Medulla oblongata (tissue), 1 donor: ENCODE results near the gene INPP5A.

Experiments
- DNase-seq: peaks from one replicate; pipeline ENCODE4 v3.0.0-alpha.2; 2015; ENCODE audit errors: extremely low spot score

INPP5A gene

GRCh38 chr10:132716691-132717490 lies 179.3 kb downstream of the INPP5A start:
- DNase-seq = no peak

GRCh38 chr10:132721725-132722124 lies 184.1 kb downstream of the INPP5A start:
- DNase-seq = no peak

GRCh38 chr10:132722394-132723329 lies 185.1 kb downstream of the INPP5A start:
- no peak for DNase-seq

- no peak for DNase-seq
These were observed 185.9 kb downstream of the INPP5A start for GRCh38 chr10:132723330-132723970.

GRCh38 chr10:132724446-132724845 lies 186.9 kb downstream of the INPP5A start:
- no peak for DNase-seq

GRCh38 chr10:132725202-132725601 lies 187.6 kb downstream of the INPP5A start:
- DNase-seq = no peak

GRCh38 chr10:132726194-132726593 lies 188.6 kb downstream of the INPP5A start:
- no peak for DNase-seq

- DNase-seq = no peak
These were observed 189.4 kb downstream of the INPP5A start for GRCh38 chr10:132726951-132727350.

- DNase-seq = no peak
These were observed 189.8 kb downstream of the INPP5A start for GRCh38 chr10:132727411-132727810.

GRCh38 chr10:132728321-132728720 lies 190.7 kb downstream of the INPP5A start:
- no peak for DNase-seq

GRCh38 chr10:132728741-132729140 lies 191.2 kb downstream of the INPP5A start:
- no peak for DNase-seq

- no peak for DNase-seq
These were observed 192.4 kb downstream of the INPP5A start for GRCh38 chr10:132729810-132730572.

- DNase-seq = no peak
These were observed 193.0 kb downstream of the INPP5A start for GRCh38 chr10:132730573-132730953.

GRCh38 chr10:132732518-132732917 lies 194.9 kb downstream of the INPP5A start:
- DNase-seq = no peak

- DNase-seq = no peak
These were observed 196.3 kb downstream of the INPP5A start for GRCh38 chr10:132733926-132734325.

- peak; percentile 58 for DNase-seq
These were observed 197.8 kb downstream of the INPP5A start for GRCh38 chr10:132735341-132735775.

- peak; percentile 86 for DNase-seq
These were observed 198.4 kb downstream of the INPP5A start for GRCh38 chr10:132735923-132736391.

- peak; percentile 27 for DNase-seq
These were observed 199.9 kb downstream of the INPP5A start for GRCh38 chr10:132737390-132738048.

- DNase-seq = peak; percentile 94
These were observed 201.1 kb downstream of the INPP5A start for GRCh38 chr10:132738454-132739224.

- no peak for DNase-seq
These were observed 201.6 kb downstream of the INPP5A start for GRCh38 chr10:132739225-132739613.
